Mesendoderm (in vitro differentiated cells): ENCODE results near the gene TMEM134.

ENCODE experiments used
- DNase-seq: peaks from one replicate; pipeline ENCODE4 v3.0.0; 2013
- H2AK5ac ChIP-seq: 2 replicates; pipeline ENCODE4 v1.6.1; 2013; ENCODE audit warnings: low read length, inconsistent platforms
- H2BK120ac ChIP-seq: 2 replicates; pipeline ENCODE4 v1.6.1; 2013; ENCODE audit warnings: low read depth, mild to moderate bottlenecking, low read length, moderate library complexity, mixed read lengths
- H2BK15ac ChIP-seq: replicated peaks from 2 replicates; pipeline ENCODE4 v1.6.1; 2013; ENCODE audit warnings: low read depth, mild to moderate bottlenecking, moderate library complexity
- H2BK5ac ChIP-seq: 2 replicates; pipeline ENCODE4 v1.6.1; 2013; ENCODE audit warnings: low read length, inconsistent platforms
- H3K18ac ChIP-seq: 2 replicates; pipeline ENCODE4 v1.6.1; 2013; ENCODE audit warnings: mild to moderate bottlenecking, low read length, mixed read lengths
- H3K23ac ChIP-seq: one replicate; pipeline ENCODE4 v1.6.1; 2013; ENCODE audit warnings: low read length
- H3K27ac ChIP-seq: 2 replicates; pipeline ENCODE4 v1.5.1; 2013; ENCODE audit warnings: low read depth, mild to moderate bottlenecking, inconsistent platforms, low read length, moderate library complexity
- H3K27me3 ChIP-seq: 2 replicates; pipeline ENCODE4 v1.6.1; 2013; ENCODE audit warnings: low read length, control low read depth, mild to moderate bottlenecking, inconsistent platforms; ENCODE audit not compliant: insufficient read depth, poor library complexity
- H3K36me3 ChIP-seq: 2 replicates; pipeline ENCODE4 v1.6.1; 2013; ENCODE audit warnings: low read length, inconsistent platforms; ENCODE audit not compliant: control insufficient read depth, insufficient read depth
- H3K4ac ChIP-seq: one replicate; pipeline ENCODE4 v1.6.1; 2013; ENCODE audit warnings: low read depth, mild to moderate bottlenecking, low read length, moderate library complexity
- H3K4me1 ChIP-seq: 2 replicates; pipeline ENCODE4 v1.6.1; 2013; ENCODE audit warnings: low read depth, low read length, inconsistent platforms; ENCODE audit not compliant: control insufficient read depth
- H3K4me2 ChIP-seq: 2 replicates; pipeline ENCODE4 v1.6.1; 2013; ENCODE audit warnings: low read length
- H3K4me3 ChIP-seq: 2 replicates; pipeline ENCODE4 v1.5.1; 2013; ENCODE audit warnings: mild to moderate bottlenecking, low read length
- H3K56ac ChIP-seq: one replicate; pipeline ENCODE4 v1.6.1; 2013; ENCODE audit warnings: low read length
- H3K79me1 ChIP-seq: 2 replicates; pipeline ENCODE4 v1.6.1; 2013; ENCODE audit warnings: low read length, inconsistent platforms
- H3K79me2 ChIP-seq: 2 replicates; pipeline ENCODE4 v1.6.1; 2013; ENCODE audit warnings: mild to moderate bottlenecking, low read length; ENCODE audit not compliant: control insufficient read depth, insufficient read depth
- H3K9ac ChIP-seq: 2 replicates; pipeline ENCODE4 v1.6.1; 2013; ENCODE audit warnings: low read length, inconsistent platforms
- H4K5ac ChIP-seq: one replicate; pipeline ENCODE4 v1.6.1; 2013; ENCODE audit warnings: low read length
- H4K8ac ChIP-seq: one replicate; pipeline ENCODE4 v1.6.1; 2013; ENCODE audit warnings: low read depth, mild to moderate bottlenecking, control low read depth, low read length, moderate library complexity
- WGBS: extraction: QIAGEN DNeasy Blood & Tissue Kit; methylation state at CpG from one replicate; pipeline ENCODE4 v1.1.7; 2013; ENCODE audit warnings: low lambda C conversion rate, missing lambda C conversion rate; ENCODE audit not compliant: insufficient coverage; ENCODE audit errors: extremely low coverage; 5-methylcytosine and 5-hydroxymethylcytosine counted together

TMEM134 gene

GRCh38 chr11:67437082-67437808 lies 31.8 kb downstream of the TMEM134 start, which contains the start of gene PTPRCAP:
PTPRCAP (minus strand) TSS chr11:67437682; CDS start chr11:67437619, 63 bp downstream.
- DNase-seq: peak; percentile 71
- no peak within 1 kb of the TSS for H4K5ac ChIP-seq
- H3K79me2 ChIP-seq: no peaks in the 10 kb centered on the region
- H3K79me1 ChIP-seq: no peaks in the 10 kb centered on the region
- no peak within 1 kb of the TSS for H2BK15ac ChIP-seq
- H4K8ac ChIP-seq: no peak within 1 kb of the TSS
- WGBS: no CpG with 5 or more reads among the region's 26 CpGs
- peak within 1 kb of the TSS; percentile 75 for H3K27ac ChIP-seq
- H3K4me3 ChIP-seq: no peak within 1 kb of the TSS
- no peak within 1 kb of the TSS for H2AK5ac ChIP-seq
- H3K4me1 ChIP-seq: peaks cover 2% of the 10 kb centered on the region
- H2BK5ac ChIP-seq: peak within 1 kb of the TSS; percentile 6
- H2BK120ac ChIP-seq: no peak within 1 kb of the TSS
- no peaks in the 10 kb centered on the region for H3K27me3 ChIP-seq
- peak within 1 kb of the TSS; percentile 20 for H3K4ac ChIP-seq
- H3K9ac ChIP-seq: peak within 1 kb of the TSS; percentile 47
- H3K4me2 ChIP-seq: no peak within 1 kb of the TSS
- H3K18ac ChIP-seq: peak within 1 kb of the TSS; percentile 29
- H3K23ac ChIP-seq: no peak within 1 kb of the TSS
- peak within 1 kb of the TSS; percentile 77 for H3K56ac ChIP-seq
- H3K36me3 ChIP-seq: peaks cover 2% of the 10 kb centered on the region

- WGBS: no CpG with 5 or more reads among the region's 6 CpGs
- Histone ChIP-seq H3K79me2 (no peaks in the 10 kb centered on the region), H2AK5ac (no peak overlapping the region), H3K4me2 (no peak overlapping the region), H3K79me1 (no peaks in the 10 kb centered on the region), H3K9ac (peak overlapping the region; percentile 42), H3K27me3 (no peaks in the 10 kb centered on the region), H3K4me3 (no peak overlapping the region), H2BK5ac (peak overlapping the region; percentile 6), H4K5ac (no peak overlapping the region), H3K27ac (peak overlapping the region; percentile 76), H3K36me3 (peaks cover 2% of the 10 kb centered on the region), H2BK120ac (no peak overlapping the region), H3K23ac (no peak overlapping the region), H3K18ac (peak overlapping the region; percentile 29), H3K4ac (peak overlapping the region; percentile 20), H3K4me1 (peaks cover 2% of the 10 kb centered on the region), H3K56ac (peak overlapping the region; percentile 77), H4K8ac (no peak overlapping the region), H2BK15ac (no peak overlapping the region)
- DNase-seq: peak; percentile 96
These were observed 32.5 kb downstream of the TMEM134 start for GRCh38 chr11:67436459-67437081.

- Histone ChIP-seq H2BK120ac (no peak overlapping the region), H4K8ac (no peak overlapping the region), H3K36me3 (peaks cover 2% of the 10 kb centered on the region), H3K4ac (no peak overlapping the region), H3K4me1 (peaks cover 2% of the 10 kb centered on the region), H2AK5ac (no peak overlapping the region), H4K5ac (no peak overlapping the region), H3K27ac (peak overlapping the region; percentile 76), H3K27me3 (no peaks in the 10 kb centered on the region), H3K79me1 (no peaks in the 10 kb centered on the region), H3K56ac (peak overlapping the region; percentile 11), H3K4me2 (no peak overlapping the region), H3K4me3 (no peak overlapping the region), H3K9ac (peak overlapping the region; percentile 37), H2BK5ac (no peak overlapping the region), H3K18ac (no peak overlapping the region), H3K79me2 (no peaks in the 10 kb centered on the region), H2BK15ac (no peak overlapping the region), H3K23ac (no peak overlapping the region)
- no CpG with 5 or more reads among the region's 38 CpGs for WGBS
- DNase-seq: no peak
These were observed 33.2 kb downstream of the TMEM134 start for GRCh38 chr11:67435727-67436458.

GRCh38 chr11:67435031-67435726 lies 33.9 kb downstream of the TMEM134 start:
- Histone ChIP-seq H3K27ac (no peak overlapping the region), H4K5ac (no peak overlapping the region), H2AK5ac (no peak overlapping the region), H2BK15ac (no peak overlapping the region), H3K4me3 (no peak overlapping the region), H3K79me1 (no peaks in the 10 kb centered on the region), H4K8ac (no peak overlapping the region), H3K4ac (no peak overlapping the region), H3K23ac (no peak overlapping the region), H2BK120ac (no peak overlapping the region), H3K56ac (peak overlapping the region; percentile 11), H3K4me2 (no peak overlapping the region), H3K4me1 (peaks cover 2% of the 10 kb centered on the region), H3K36me3 (peaks cover 2% of the 10 kb centered on the region), H3K27me3 (no peaks in the 10 kb centered on the region), H3K18ac (no peak overlapping the region), H3K9ac (no peak overlapping the region), H3K79me2 (no peaks in the 10 kb centered on the region), H2BK5ac (no peak overlapping the region)
- no peak for DNase-seq
- WGBS: no CpG with 5 or more reads among the region's 26 CpGs

- Histone ChIP-seq H3K27me3 (no peaks in the 10 kb centered on the region), H3K79me1 (peaks cover 1% of the 10 kb centered on the region), H2BK120ac (no peak overlapping the region), H3K23ac (no peak overlapping the region), H3K79me2 (peaks cover under 1% of the 10 kb centered on the region), H3K4me2 (no peak overlapping the region), H3K4ac (no peak overlapping the region), H3K27ac (no peak overlapping the region), H3K18ac (no peak overlapping the region), H2BK15ac (no peak overlapping the region), H2BK5ac (no peak overlapping the region), H4K8ac (no peak overlapping the region), H3K9ac (no peak overlapping the region), H2AK5ac (no peak overlapping the region), H3K56ac (no peak overlapping the region), H3K4me1 (peaks cover 2% of the 10 kb centered on the region), H3K36me3 (peaks cover 3% of the 10 kb centered on the region), H3K4me3 (no peak overlapping the region), H4K5ac (no peak overlapping the region)
- no peak for DNase-seq
- no CpG with 5 or more reads among the region's 23 CpGs for WGBS
These were observed 34.6 kb downstream of the TMEM134 start for GRCh38 chr11:67434395-67434881.
